Dedifferentiated amniotic fluid mesenchymal stem cell (primary cell): ENCODE data around the gene TBX1.

Experiments used
- DNase-seq: peaks from one replicate; pipeline ENCODE4 v3.0.0-alpha.2; 2016; ENCODE audit errors: extremely low spot score

Gene TBX1

DNA sequence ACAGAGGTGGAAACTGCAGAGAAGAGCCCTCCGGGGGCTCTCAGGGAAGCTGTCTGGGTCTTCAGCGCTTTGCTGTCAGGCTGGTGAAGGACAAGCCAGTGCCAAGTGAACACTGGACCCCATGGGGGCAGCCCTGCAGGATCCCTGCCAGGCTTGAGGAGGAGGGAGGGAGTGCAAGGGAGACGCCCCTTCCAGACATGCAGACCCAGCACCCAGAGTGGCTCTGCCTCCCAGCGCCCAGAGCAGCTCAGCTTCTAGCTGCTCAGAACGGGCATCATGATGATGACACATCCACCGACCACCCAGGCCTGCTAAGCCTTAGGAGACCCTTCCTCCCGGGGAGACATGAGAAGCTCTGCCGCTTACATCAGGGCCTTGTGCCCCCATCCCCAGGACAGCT, 39.7 kb downstream of the TBX1 start:
- DNase-seq: no peak

DNA sequence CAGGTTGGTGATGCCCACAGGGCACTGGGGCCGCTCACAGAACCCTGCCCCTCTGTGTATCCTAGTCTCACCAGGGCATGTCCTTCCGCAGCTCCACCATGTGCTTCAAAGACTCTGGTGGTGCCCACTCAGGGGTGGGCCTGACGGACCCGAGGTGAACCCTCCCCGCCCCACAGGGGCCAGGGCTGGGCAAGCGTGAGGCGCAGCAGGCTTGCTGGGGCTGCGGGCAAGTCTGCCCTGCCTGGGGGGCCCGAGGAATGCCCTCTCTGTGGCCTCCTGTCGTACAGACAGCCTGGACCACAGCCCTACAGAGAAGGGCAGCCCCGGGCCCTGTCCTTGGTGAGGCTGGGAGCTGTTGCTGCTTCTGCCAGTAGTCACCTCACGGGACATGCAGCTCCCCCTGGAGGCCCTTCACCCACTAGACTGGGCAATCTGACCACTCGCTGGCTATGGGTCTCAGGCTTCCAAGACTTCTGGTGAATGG, 40.2 kb downstream of the TBX1 start:
- DNase-seq: no peak

DNA sequence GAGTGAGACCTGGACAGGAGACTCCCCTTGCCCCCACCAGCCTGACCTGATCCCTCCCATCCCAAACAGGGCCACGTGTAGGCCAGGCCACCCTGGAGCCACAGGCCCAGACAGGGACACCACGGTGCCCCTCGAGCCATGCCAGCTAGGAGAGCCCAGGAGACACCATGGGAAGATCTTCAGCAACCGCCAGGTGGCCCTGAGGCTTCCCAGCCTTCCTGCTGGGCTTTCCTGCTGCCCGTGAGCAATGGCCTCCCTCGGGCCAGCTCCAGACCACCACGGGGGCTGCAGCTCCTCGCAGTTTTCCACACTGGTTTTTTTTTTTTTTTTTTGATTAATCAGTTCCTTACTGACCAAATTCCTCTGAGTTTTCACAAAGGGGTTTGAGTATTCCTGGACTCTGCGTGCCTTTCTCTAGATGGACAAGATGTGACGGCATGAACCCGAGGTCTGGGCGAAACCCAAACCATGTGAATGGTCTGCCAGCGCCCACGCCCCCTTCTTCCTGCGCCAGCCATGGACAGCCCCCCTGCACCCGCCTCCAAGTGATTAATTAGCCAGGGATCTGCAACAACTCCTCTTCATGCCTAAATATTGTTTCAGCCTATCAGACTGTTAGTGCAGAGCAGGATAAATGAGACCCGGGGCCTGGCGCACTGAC, 40.9 kb downstream of the TBX1 start:
- no peak for DNase-seq

DNA sequence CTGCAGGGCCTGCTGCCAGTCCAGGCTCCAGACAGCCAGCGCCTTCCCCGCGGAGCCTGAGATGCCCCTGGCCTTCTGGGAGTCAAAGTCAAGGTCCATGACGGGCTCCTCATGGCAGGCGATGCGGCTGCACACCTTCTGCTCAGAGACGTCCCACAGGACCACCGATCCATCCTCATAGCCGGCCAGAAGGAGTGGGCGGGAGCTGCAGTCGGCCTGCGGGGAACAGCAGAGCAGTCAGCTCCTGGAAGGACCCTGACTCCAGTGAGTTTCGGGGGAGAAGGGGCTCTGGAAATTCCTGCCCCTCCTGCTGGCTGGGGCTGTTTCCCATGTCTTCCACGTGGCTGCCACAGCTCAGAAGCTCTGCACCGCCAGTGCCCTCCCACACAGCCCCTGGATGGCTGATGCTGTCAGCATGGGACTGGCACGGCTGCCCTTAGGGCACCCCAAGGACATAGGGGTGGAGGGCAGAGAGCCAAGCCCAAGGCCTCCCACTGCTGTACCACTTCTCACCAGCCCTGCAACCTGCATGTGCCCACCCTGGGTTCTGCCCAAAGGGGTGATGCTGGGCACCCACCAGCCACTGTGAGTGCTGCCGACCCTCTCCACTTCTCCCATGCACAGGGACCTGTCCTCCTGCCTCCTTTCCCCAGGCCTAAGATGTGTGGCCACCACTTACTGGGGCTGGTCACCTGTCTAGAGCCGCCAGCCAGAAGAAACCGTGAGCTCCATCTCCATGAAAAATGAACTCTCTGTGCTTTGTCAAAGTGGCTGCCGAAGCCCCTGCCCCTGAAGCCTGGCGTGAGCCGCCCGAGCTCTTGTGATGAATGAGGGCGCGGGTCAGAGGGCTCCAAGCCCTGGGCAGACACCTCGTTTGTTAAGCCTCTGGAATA, 41.7 kb downstream of the TBX1 start:
- DNase-seq: no peak

DNA sequence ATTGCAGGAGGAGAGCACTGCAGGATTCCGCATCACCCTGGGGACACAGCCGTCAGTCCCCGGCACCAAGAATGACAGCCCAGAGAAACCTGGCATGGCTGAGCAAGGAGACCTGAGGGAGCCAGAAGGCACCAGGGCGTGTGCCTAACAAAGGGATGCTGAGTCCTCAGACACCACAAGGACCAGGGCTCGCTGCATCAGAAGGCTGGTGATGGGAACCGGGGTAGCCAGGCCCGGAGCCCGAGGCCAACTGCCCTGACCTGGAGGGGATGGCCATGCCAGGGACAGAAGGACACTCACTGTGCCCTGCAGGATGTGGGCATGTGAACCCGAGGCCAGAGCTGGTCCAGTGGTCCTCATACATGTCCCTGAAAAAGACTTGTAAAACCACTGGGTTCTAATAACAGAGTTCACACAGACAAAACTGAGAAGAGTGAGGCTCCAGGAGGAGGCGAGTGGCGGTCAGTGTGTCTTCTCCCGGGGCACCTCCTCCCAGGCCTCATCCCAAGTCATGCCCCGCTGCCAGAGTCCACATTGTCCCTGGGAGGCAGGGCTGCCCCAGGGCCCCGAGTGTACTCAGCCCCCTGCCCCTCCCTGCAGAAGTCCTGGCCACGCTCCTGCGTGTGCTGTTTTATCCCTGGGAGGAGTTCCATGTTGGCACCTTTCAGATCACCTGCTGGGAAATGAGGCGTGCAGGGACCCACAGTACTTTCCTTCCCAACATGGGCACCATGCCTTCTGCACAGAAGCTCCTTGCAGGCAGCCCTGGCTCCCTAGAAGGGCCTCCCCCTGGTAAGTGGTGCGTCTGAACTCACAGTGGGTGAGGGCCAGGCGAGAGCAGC, 42.5 kb downstream of the TBX1 start:
- no peak for DNase-seq

DNA sequence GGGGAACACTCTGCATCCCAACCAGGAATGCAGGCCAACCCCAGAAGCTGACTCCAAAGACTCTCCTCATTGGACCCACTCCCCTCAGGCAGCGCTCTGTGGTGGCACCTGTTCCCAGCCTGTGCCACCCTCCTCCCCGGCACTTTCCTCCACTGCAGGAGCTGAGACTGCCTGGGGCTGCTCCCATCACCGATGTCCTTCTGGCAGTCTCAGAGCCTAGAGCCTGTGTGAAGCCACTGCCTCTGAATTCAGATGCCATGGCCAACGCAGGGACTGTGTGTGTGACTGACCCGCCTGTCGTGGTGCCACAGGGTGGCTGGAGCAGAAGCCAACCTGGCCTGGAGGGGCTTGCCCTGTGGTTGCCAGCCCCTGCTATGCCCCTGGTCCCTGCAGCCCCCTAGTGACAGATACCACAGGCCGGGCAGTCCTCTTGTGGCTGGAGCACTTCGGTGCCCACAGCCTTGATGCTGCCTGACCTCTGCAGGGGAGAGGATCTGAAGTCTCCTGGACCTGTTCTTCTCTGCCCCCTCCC, 43.2 kb downstream of the TBX1 start:
- no peak for DNase-seq

DNA sequence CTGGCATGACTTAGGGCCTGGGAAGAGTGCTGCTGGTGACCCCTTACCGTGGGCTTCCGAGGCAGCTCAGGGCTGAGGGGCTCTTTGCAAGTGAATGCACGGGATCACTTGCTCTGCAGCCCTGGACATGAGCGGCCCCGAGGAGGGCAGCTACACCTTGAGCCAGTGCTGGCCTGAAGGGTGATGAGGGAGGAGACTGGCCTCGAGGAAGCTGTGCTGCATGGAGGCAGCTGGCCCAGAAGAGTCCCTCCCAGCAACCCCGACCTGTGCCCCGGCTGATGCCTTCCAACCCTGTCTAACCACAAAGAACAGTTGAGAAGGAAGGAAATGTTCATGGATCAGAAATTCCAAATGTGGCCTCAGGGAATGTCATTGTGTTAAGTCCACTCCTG, 45.2 kb downstream of the TBX1 start:
- DNase-seq: no peak

DNA sequence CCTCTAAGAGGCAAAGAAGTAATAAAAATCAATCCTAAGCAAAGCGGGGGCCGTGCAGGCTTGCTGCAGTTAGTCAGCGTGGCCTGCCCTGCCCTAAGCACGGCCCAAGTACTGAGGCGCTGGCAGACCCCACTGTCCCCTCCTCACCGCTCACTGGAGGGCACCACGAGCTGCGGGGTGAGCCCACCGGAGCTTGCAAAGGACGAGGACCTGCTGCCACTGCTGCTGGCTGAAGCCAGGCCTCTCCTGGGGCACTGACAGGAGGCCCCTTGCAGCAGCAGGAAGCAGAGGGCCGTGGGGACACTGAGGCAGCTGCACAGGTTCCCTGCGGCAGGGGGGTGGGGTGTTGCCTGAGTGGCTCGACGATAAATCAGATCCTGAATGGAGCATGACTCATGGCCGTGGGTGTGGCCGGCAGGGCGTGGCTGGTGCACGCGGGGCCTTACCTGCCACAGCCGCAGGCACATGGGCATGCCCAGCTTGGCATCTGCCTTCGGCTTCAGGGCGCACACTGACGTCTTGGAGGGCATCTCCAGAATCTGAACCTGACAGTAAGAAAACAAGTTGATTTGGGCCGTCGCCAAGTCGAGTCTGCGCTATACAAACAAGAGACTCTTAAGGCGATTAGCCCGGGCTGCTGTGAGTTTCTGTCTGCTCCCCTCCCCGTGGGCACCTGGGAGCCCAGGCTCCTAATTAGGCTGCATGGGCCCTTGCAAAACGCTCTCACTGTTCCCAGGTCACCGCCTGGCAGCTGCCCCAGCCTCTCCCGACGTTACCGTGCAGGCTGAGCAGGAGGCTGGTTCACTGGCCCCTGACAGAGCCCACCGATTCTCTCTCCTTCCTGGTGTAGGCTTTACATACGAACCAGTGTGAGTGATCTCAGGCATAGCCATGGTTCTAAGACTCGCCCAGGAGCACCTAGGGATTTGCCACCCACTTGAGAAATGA, 45.9 kb downstream of the TBX1 start:
- no peak for DNase-seq

DNA sequence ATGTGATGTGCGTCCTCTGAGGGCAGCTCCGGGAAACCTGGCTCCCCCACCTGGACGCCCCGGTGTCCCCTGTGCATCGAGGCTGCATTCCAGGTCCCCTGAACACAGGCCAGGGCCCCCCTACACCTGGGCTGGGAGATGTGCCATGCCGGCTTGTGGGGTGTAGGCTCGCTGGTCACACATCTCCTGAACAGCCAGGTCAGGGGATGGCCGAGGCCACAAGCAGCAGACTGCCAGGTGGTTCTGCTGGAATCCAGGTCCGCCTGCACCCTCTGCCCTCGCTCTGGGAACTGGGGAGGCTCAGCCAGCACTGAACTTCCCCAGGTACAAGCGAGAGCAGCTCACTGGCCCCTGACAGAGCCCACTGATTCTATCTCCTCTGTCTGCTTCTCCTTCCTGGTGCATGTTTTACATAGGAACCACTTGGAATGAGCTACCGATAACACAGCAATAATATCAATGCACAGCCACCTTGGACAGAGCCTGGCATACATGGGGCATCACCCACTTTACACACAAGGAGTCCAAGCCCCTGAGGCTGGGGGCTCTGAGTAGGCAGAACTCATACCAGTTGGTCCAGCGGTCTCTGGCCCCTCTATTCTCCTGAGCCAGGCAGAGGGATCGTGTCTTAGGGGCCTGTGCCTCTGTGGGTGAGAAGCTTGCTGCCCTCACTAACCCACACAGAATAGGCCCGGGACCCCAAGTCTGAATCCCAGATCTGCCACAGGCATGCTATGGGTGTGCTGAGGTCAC, 46.8 kb downstream of the TBX1 start:
- DNase-seq: no peak

DNA sequence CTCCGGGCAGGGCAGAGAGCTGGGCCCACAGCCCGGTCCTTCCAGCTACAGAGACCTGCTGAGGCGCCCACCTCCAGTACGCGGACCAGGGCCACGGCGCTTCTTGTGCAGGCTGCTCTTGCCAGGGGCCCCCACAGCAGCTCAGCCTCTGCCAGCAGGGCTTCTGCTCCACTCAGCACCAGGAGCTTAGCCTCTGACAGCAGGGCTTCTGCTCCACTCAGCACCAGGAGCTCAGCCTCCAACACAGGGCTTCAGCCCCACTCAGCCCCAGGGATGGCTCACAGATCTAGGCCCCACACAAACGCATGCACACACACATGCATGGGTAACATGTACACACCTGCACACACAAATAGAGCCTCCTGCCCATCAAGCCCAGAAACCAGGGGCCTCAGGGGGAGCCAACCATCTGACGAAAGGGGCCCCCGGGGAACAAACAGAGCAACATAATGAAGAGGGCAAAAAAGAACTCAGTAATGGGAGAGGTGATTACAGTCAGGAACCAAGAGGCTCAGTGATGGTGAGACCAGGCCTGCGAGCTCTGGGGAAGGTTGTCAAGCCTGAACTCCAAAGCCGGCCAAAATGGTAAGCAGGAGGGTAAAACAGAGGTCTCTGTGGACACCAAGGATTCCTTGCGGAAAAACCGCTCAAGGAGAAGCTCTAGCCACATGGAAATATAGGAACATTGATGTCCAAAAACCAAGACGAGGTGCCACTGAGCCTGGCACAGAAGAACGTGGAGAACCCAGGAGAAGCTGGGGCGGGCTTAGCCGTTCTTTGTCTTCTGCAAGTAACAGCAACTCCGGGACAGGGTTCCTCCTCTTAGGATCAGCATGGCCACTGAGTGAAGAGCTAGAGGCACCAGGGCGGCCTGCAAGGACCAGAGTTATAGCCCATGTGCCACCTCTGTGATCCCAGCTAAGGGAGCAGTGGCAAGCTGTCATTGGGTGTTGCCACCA, 47.6 kb downstream of the TBX1 start:
- no peak for DNase-seq

DNA sequence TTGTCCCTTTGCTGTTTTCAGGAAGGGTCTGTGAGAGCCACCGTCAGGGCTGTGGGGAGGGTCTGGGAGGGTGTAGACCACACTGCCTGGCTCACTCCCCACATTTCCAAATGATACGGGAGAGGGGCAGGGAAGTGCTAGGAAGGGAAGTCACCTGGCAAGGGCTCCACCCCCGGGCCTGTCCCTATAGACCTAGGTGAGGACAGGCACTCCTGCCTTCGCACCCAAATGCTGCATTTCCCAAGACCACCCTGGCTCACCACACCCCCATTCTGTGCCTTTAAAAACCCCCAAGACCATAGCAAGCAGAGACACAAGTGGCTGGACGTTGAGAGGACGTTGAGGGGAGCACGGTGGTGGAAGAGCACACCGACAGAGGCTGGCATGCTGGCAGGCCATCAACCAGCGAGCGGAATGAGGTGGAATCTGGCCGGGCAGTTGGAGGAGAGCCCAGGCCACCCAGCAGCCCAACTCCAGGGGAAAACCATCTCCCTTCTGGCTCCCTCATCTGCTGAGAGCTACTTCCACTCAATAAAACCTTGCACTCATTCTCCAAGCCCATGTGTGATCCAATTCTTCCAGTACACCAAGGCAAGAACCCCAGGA, 48.4 kb downstream of the TBX1 start:
- DNase-seq: no peak

DNA sequence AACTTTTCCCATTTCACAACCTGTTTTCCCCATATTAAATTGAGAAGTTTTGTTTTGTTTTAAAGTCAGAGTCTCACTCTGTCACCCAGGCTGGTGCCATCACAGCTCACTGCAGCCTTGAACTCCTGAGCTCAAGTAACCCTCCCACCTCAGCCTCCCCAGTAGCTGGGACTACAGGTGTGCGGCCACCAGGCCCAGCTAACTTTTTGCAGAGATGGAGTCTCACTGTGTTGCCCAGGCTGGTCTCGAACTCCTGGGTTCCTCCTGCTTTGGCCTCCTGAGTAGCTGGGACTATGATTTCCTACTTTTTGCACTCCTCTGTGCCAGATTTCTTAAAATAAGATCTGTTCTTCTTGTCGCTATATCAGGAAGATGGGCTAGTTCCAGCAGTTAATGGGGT, 49.2 kb downstream of the TBX1 start:
- DNase-seq: no peak

DNA sequence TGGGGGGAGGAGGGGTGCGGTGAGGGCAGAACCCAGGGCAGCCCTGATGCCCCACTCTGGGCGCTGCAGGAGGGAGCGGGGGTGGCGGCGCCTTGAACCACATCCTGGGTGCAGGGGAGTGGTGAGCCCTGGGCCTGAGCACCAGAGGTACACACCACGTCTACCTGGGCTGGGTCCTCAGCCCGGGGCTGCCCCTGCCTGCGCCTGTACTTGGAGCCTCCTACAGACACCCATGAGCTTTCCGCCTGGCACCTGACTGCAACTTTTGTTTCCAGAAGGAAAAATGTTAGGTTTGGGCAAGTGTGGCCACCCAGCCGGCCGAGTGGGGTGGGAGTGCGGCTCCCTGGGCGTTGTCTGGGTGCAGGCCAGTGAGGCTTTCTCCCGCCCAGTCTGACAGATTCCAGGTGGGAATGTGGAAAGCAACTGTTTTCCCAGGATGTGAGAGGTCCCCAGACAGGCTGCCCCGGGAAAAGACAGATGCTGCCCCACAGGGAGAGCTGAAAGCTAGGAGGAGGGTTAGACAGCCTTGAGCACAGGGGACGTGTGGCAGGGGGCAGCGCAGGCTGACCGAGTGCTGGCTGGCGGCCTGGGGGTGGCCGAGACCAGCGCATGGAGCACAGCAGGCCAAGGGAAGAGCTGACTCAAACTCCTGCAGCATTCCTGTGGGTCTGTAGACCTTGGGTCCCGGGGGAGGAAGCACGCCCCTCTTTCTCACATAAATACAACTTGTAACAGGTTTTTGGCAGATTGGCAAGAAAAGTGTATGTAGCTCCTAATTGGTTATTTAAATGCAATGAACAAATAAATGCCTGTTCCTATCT, 50.0 kb downstream of the TBX1 start:
- no peak for DNase-seq

DNA sequence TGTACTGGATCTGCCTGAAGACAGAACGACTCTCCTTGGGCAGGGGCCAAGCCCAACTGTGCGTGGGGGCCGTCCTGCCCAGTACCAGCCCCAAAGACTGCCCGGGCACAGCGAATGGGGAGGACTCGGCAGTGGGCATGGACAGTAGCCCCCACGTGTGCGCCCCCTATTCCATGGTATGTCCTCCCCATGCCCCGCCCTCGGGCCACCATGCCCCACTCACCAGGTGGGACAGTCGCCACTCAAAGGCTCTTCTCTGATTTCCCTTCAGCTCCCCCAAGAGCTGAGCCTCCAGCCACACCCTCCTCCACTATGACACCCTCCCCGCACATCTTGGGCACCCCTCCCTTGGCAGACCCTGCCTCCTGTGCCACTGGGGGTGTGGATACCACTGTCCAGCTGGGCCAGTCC, 50.6 kb downstream of the TBX1 start:
- DNase-seq: no peak

DNA sequence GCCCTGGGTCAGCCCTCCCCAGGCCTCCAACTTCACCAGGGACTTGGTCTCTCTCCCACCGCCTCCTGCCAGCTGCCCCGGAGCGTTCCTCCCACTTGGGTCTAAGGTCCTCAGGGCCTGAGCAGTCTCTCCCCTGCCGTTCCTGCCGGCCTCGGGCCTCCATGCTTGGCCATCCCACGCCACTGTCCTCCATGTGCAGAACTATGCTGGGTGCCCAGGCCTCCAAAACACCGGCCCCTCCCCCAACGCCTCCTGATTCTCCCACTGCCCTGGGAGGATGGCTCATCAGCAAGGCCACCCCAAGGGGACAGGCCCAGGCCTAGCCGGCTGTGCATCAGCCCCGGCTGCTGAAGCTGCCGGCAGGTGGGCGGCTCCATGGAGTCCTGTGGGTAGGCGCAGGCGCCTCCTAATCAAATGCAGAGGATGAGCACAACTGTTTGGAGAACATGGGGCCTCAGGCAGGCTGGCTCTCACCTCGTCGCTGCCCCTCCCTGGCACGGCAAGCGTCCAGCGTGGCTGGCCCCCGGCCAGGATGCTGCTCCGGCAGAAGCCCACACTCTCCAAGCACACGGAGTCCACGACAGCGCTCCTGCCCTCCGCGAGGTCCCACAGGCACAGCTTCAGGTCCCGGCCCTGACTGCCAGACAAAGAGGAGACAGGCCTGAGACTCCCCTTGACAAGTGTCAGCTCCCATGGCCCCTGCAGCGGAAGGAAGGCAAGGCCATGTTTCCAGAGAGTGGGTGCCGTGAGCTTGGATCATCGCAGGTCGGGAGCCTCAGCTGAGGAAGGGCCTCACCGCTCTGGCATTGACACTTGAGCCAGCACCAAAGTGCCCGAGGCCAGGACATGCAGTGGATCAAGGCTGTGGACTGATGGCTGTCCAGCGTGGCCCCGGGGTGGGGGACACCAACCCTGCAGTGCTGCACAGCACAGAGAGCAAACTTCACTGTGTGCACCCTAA, 51.5 kb downstream of the TBX1 start:
- DNase-seq: no peak

DNA sequence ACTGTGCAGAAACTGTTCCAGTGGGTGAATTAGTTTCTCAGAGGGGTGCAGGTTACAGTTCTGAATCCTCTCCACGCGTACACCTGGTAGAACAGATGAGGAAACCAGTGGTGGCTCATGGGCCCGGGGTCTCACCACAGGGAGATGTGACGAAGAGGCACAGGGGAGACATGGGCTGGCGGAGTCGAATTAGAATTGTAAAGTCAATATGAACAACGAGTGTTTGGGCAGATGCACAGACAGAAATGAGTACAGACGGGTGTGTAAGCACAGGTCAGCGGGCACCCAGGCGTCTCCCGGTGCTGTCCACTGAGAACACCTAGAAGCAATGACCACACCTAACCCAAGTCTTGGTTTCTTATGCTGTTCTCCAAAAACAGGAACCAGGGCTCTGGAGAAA, 52.3 kb downstream of the TBX1 start:
- no peak for DNase-seq

DNA sequence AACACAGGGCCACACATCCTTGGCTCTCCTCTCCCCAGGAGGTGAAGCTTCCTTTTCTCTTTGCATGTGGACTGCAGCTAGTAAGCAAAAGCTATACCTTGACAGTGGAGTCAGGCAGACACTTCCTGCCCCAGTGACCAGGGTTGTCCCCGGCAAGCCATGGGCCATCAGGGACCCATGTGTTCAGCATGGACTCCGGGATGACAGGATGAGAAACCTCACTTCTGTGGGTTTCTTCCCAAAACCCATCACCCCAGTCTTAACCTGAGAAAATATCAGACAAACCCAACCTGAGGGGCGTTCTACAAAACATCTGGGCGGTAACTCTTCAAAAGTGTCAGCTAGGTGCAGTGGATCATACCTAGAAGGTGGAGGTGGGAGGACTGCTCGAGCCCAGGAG, 53.9 kb downstream of the TBX1 start:
- DNase-seq: no peak
